ENCODE data around the gene DPYSL3.

DNA sequence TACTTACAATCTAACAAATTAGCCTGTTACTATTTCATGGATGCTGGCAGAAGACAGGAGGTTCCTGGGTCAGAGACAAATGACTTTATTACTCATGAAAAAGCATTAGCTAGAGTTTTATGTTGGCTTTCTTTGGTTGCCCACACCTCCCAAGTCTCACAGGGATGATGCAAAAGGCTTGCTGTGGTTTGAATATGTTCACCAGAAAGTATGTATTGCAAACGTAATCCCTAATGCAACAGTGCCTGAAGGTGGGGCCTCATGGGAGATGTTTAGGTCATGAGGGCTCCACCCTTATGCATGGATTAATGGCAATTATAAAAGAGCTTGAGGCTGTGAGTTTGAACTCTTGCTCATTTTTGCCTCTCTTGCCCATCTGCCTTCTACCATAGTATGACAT, 28.5 kb downstream of the DPYSL3 start:
- no peak for TF ChIP-seq POLR2A (IDR thresholded peaks at IDR 0.05)
- TF ChIP-seq CTCF (IDR thresholded peaks at IDR 0.05): no peak
